K562 (cell line): ENCODE measurements around the gene LZTS2.

ENCODE experiments used
- CTCF ChIP-seq, 3 experiments: IDR thresholded peaks in 2 of 3; conservative IDR thresholded peaks in 1 of 3; 2 replicates each; pipeline ENCODE4 v1.5.1; 2011 to 2012; ENCODE audit warnings: low read length in 3 of 3, mild to moderate bottlenecking in 3 of 3, control low read depth in 2 of 3, improper control_type of control experiment in 1 of 3, inconsistent platforms in 1 of 3, low read depth in 1 of 3, mixed read lengths in 1 of 3, moderate library complexity in 1 of 3; ENCODE audit not compliant: insufficient read depth in 2 of 3
- DPF2 ChIP-seq: fragments of 450-650 bp; IDR thresholded peaks from 2 replicates; pipeline ENCODE4 v1.6.1; 2016
- HDGF ChIP-seq: fragments of 450-650 bp; IDR thresholded peaks from 2 replicates; pipeline ENCODE4 v1.6.1; 2016
- KLF6 ChIP-seq: fragments of 250-450 bp; sonication (Bioruptor Pico); IDR thresholded peaks from 2 replicates; pipeline ENCODE4 v1.4.0; 2020; ENCODE audit warnings: mild to moderate bottlenecking, moderate library complexity, borderline replicate concordance
- SMAD3 ChIP-seq: fragments of 450-650 bp; formaldehyde crosslinking; conservative IDR thresholded peaks from 2 replicates; pipeline ENCODE4 v1.4.0; 2020; ENCODE audit warnings: mild to moderate bottlenecking

- TF ChIP-seq SMAD3 (CRISPR knock-in tag): no peak
- TF ChIP-seq DPF2: no peak
- TF ChIP-seq HDGF: no peak
- TF ChIP-seq KLF6: no peak
- TF ChIP-seq CTCF (IDR thresholded peaks at IDR 0.05 in 2 of 3, conservative IDR thresholded peaks at IDR 0.05 in 1 of 3; ENCODE audit: insufficient read depth in 2 of 3, low read depth in 1 of 3, low read length in 3 of 3): peak; percentile 42 to 50 (median 46); a peak in 5 of 6 replicates
These were observed 55.8 kb downstream of the LZTS2 start for GRCh38 chr10:101055411-101055810.
